Activated CD8-positive, alpha-beta memory T cell treated with anti-CD3 and anti-CD28 coated beads, Interleukin-2, amount 50 U/mL, for 1 hour (primary cell): ENCODE results near the gene IFNG.
"Not testable (repeated sequence)": the region's sequence is repeated elsewhere in the genome, so short reads cannot be mapped to it uniquely, and the experiment has no call there.

Source experiments
- DNase-seq: peaks from one replicate; pipeline ENCODE4 v3.0.0-alpha.2; 2020; ENCODE audit errors: extremely low read depth

The IFNG gene

DNA sequence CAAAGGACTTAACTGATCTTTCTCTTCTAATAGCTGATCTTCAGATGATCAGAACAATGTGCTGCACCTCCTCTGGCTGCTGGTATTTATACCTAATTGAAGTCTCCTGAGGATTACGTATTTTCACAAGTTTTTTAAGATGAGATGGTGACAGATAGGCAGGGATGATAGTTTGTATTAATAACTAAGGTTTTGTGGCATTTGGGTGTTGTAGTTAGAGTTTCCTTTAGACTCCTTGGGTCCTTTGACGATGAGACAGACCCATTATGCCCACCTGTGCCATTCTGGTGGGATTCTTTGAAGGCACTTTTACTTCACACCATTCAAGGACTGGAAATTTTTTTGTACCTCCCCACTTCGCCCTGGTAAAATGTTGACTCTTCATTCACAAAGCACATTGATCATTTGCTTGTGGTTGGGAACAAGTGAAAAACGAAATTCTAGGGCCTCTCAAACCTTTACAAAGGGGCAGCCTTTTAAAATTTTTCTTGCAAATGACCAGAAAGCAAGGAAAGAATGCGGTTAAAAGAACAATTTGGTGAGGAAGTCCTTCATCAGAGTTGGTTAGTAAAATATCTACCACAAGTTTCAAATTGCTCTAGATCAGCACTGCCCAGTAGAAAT, at the start of gene IFNG:
IFNG (minus strand) TSS at position 60 of the 624 bp plus-strand sequence. CDS start 125 bp downstream, outside the sequence.
- no peak for DNase-seq

DNA sequence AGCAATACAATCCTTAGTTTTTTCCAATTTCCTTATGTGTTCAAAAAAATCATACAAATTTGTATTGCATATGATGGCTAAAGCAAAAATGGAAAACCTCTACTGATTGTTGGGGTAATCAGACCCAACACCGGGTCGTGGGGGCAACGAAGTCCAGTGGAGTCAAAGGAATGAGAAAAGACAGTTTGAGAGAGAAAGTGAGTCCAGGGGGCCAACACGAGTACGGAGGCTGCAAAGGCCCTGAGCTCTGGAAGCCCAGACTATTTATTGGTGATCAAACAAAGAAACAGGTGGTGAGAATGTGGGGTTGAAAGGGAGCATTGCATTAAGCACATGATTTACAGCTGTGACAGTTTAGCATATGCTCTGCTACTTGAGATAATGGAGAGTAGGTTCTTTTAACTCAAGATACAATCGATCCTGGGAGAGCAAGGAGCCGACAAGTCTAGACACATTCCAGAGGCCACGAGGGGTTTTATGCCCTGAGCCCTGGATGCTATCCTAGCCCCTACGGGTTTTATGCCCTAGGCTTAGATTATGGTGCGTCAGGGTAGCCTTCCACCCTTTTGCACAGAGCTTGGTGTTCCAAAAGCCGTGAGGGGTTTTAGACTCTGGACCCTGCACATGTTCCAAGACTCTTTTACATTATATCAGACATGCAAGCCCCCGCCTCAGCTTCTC, 49.6 kb upstream of the IFNG start:
- not testable (repeated sequence) for DNase-seq

DNA sequence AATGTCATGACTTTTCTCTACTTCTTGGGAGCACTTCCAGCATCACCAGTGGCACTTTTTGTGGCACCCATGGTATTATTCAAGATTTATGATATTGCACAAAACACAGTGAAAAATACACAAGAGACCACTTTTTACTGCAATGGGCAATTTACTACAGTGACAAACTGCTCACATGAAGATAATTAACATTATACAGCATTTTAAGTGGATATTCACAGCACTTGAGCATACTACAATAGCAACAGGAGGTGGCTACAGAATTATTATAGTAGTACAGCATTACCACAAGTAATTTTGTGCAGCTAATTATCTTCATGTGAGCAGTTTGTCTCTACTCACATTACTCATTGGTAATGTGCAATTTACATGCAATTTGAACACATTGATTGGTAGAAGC, 47.7 kb upstream of the IFNG start:
- DNase-seq = no peak

DNA sequence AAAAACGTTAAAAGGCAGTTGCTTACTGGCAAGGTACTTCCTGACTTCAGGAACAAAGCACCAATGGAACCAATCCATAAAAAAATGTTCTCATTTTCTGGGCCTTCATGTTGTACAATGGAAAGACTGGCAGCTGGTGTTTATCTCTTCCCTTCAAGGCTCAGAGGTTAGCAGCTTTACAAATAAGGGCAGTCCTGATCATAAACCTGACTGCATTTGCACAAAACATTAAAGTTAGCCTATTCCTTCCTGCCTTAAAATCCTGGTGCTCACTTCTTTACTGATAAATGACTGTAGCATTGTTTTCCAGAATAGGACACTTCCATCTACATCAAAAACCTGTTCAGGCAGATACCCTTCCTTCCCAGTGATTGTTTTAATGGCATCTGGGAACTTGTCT, 46.9 kb upstream of the IFNG start:
- DNase-seq = no peak

GRCh38 chr12:68203460-68203875, 43.9 kb upstream of the IFNG start:
- DNase-seq = no peak

DNA sequence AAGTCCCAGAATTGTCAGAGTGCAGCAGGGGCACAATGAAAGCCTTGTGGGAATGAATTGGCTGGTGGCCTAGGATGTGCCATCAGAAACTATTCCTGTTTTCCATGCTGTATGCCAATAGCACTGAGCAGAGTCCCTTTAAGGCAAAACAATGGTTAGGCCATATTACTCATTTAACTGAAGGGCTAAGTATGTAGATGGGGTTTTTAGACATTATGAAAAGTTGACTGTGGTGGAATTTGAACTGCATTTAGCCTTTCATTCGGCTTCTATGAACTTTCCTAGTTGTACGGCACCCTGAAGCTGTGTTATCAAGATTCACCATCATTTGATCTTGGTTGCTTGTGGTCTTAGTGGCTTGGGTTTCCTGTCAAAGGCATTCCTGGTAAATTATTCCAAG, 41.3 kb upstream of the IFNG start:
- DNase-seq = no peak

- no peak for DNase-seq
Observed at GRCh38 chr12:68199127-68199526, 39.6 kb upstream of the IFNG start.

GRCh38 chr12:68198507-68199086, 39.1 kb upstream of the IFNG start:
- DNase-seq = no peak

DNA sequence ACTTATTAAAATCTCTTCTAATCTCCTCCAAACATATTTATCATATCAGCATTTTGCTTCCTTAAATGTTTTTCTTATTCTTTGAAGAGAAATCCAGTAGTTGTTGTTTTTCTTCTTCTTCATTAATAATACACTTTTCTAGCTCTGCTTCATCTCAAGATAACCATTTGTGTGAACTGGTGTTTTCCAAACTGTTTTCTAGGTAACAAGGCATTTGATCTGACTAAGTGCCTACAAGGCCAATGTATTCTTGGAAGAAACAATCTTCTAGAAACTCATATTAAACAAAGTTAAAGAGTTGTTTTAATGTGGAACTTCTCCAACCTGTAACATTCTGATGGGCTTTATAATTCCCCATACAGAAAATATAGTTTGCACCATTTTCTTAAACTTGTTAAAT, 30.8 kb upstream of the IFNG start:
- no peak for DNase-seq

DNA sequence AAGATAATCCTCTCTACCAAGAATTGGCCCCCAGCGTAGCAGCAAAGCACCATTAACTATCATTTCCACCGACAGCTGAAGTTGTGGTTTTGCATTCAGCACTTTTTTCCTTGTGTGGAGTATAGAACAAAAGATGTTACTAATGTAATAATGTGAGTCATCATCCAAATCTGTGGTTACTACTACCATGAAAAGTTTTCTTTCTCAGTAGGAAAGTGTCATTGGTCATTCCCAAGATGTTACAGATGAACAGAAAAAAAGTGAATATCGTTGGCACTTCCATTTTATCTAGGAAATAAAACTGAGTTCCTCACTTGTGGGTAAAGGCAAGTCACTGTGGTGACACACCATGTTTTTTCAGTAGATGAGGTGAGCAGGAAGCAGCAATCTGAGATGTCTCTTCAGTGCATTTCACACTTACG, 30.3 kb upstream of the IFNG start:
- no peak for DNase-seq

DNA sequence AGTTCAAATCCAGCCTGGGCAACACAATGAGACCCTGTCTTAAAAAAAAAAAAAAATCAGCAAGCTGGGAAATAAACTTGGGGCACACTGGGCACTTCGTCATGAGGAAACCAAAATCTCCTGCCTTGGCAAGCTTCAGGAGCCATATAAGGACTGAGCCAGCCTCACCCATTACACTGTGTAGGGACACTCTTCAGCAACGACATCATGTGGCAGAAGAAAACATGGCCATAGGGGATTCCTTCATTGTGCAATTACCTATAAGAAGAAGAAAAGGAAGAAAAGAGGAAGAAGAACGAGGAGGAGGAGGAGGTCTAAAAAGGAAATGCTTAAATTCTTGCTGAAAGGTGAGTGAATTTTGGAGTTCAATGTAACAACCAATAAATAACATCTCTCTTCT, 26.1 kb upstream of the IFNG start:
- no peak for DNase-seq

- DNase-seq = no peak
Observed at GRCh38 chr12:68180792-68181744, 21.5 kb upstream of the IFNG start.

DNA sequence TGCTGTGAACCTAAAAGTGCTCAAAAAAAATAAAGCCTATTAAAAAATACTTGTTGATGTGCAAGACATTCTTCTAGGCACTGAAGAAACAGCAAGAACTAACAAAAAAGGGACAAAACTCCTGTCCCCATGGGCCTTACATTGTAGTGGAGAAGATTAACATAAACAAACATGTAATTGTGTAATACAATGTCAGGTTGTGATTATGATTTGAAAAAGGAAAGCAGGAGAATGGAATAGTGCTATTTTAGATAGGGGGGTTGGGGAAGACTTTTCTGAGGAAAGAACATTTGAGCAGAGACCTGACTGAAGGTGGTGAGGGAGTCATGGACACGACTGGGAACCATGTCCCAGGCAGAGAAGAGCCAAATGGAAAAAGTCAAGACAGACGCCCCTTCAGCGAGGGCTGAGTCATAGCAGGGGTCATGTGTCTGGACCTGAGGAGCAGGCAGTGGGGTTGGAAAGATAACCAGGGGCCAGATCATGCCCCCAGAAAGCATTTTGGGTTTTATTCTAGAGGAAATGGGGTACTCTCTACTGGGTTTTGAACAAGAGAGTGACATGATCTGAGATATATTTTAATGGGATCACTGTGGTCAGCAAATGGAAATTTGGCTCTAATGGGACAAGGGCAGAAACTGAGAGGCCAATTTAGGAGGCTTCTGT, 19.4 kb upstream of the IFNG start:
- no peak for DNase-seq

DNA sequence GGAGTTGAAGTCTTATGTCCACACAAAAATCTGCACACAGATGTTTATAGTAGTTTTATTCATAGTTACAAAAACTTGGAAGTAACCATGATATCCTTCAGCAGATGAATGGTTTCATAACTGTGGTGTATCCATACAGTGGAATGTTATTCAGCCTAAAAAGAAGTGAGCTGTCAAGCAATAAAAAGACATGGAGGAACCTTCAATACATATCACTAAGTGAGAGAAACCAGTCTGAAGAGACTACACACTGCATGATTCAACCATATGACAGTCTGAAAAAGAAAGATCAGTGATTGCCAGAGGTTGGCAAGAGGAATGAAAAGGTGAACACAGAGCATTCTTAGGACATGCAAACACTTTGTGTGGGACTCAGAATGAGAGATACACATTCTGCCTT, 18.6 kb upstream of the IFNG start:
- DNase-seq = no peak

- DNase-seq = no peak
Observed at GRCh38 chr12:68177562-68177961, 18.0 kb upstream of the IFNG start.

- no peak for DNase-seq
Observed at GRCh38 chr12:68176257-68176656, 16.7 kb upstream of the IFNG start.

GRCh38 chr12:68175557-68176061, 16.1 kb upstream of the IFNG start:
- no peak for DNase-seq

DNA sequence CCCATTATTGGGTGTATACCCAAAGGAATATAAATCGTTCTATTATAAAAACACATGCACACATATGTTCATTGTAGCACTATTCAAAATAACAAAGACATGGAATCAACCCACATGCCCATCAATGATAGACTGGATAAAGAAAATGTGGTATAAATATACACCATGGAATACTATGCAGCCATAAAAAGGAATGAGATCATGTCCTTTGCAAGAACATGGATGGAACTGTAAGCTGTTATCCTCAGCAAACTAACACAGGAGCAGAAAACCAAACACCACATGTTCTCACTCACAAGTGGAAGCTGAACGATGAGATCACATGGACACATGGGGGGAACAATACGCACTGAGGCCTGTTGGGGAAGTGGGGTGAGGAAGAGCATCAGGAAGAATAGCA, 15.2 kb upstream of the IFNG start:
- DNase-seq = not testable (repeated sequence)

DNA sequence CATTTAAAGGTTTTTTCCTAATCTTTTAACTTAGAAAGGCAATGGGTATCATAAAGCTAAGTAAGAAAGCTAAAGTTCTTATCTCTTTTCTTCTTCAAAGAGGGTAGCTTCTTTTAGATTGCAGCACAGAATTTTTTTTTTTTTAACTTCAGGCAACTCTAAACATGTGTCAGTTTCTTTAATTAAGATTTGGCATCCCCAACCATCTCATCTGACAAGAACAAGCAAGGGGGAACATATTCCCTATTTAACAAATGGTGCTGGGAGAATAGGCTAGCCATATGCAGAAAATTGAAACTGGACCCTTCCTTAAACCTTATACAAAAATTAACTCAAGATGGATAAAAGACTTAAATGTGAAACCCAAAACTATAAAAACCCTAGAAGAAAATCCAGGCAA, 14.3 kb upstream of the IFNG start:
- no peak for DNase-seq

GRCh38 chr12:68170726-68171125, 11.2 kb upstream of the IFNG start:
- no peak for DNase-seq

DNA sequence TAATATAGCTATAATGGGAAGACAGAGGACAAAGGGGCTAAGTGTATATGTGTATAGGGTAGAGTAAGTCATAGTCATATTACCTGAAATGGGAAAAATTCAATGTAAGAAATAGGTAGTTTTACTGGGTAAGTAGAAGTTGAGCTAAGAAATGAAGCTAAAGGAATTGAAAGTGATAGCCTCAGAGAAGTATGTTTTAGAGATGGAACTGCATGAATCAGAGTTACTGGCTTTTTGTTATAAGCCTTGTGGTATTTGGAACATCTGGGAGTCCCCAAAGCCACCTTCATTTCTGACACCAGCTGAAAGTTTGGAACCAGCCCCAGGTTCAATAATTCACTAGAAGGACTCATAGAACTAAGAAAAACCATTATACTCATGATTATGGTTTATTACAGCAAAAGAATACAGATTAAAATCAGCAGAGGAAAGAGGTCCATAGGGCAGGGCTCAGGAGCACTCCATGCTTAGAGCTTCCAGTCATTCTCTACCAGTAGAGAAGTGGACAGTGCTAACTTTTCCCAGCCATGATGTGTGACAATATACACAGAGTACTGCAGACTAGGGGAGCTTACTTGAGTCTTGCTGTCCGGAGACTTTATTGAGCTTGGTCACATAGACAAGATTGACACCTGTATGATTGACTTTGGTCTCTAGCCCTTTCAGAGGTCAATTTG, 9.8 kb upstream of the IFNG start:
- no peak for DNase-seq
